ACC112 (cell line): ENCODE data around the gene PSPH.
"Not testable (repeated sequence)": the region's sequence is repeated elsewhere in the genome, so short reads cannot be mapped to it uniquely, and the experiment has no call there.

ENCODE experiments used
- H2AFZ ChIP-seq: fragments of 200-600 bp; sonication (generic); one replicate; pipeline ENCODE4 v1.6.0; 2017; ENCODE audit warnings: antibody characterized with exemption, low read length; ENCODE audit not compliant: unreplicated experiment
- H3K27ac ChIP-seq: fragments of 200-600 bp; sonication (generic); 2 replicates; pipeline ENCODE4 v1.5.1; 2014; ENCODE audit warnings: low read depth, mild to moderate bottlenecking, antibody characterized with exemption, low read length, moderate library complexity
- H3K27me3 ChIP-seq: fragments of 200-600 bp; sonication (generic); 2 replicates; pipeline ENCODE4 v1.6.1; 2014; ENCODE audit warnings: mild to moderate bottlenecking, antibody characterized with exemption, low read length, moderate library complexity, mixed read lengths; ENCODE audit not compliant: insufficient read depth
- H3K36me3 ChIP-seq: fragments of 200-600 bp; sonication (generic); 2 replicates; pipeline ENCODE4 v1.6.1; 2016; ENCODE audit warnings: mild to moderate bottlenecking, antibody characterized with exemption, low read length, moderate library complexity, mixed read lengths; ENCODE audit not compliant: insufficient read depth
- H3K4me1 ChIP-seq: fragments of 200-600 bp; sonication (generic); one replicate; pipeline ENCODE4 v1.6.1; 2016; ENCODE audit warnings: low read length, mixed read lengths; ENCODE audit not compliant: insufficient read depth, unreplicated experiment, control insufficient read depth
- H3K4me3 ChIP-seq: fragments of 200-600 bp; sonication (generic); 2 replicates; pipeline ENCODE4 v1.5.1; 2014; ENCODE audit warnings: mild to moderate bottlenecking, low read depth, low read length
- H3K79me2 ChIP-seq: fragments of 200-600 bp; sonication (generic); one replicate; pipeline ENCODE4 v1.6.0; 2016; ENCODE audit warnings: low read length; ENCODE audit not compliant: control insufficient read depth, unreplicated experiment, insufficient read depth

Gene PSPH

DNA sequence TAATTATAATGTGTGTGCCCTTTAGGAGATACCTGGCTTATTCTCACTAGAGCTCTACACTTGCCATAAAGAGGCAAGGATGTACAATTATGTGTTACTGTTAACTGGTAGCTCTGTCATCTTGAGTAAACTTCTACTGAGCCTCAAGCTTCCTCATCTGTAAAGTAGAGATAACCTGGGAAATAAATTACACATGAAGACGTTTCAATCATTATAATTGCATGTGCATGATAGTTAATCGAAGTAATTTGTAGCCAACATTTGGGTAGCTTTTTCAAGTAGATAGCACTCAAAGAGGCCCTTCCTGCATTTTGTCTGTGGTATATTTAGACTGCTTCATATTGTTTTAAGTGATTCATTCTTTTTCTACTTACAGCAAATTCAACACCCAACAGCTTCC, 2.7 kb upstream of the PSPH start:
- Histone ChIP-seq H3K4me1 (peaks cover 27% of the 10 kb centered on the region), H3K27ac (no peak overlapping the region), H3K36me3 (peaks cover 43% of the 10 kb centered on the region), H3K27me3 (no peaks in the 10 kb centered on the region), H3K4me3 (no peak overlapping the region), H2AFZ (no peak overlapping the region), H3K79me2 (peaks cover 65% of the 10 kb centered on the region)

DNA sequence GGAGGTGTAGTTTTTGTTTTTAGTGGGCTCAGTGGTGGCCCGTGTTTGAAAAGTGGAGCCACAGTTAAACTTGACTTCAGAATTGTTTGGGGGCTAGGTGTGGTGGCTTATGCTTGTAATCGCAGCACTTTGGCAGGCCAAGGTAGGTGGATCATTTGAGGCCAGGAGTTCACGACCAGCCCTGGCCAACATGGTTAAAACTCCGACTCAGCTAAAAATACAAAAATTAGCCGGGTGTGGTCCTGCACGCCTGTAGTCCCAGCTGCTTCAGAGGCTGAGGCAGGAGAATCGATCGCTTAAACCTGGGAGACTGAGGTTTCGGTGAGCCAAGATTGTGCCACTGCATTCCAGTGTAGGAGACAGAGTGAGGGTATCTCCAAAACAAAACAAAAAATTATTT, 2.1 kb upstream of the PSPH start:
- Histone ChIP-seq H3K4me1 (peaks cover 30% of the 10 kb centered on the region), H2AFZ (no peak overlapping the region), H3K36me3 (peaks cover 39% of the 10 kb centered on the region), H3K27ac (peak overlapping the region; percentile 29; the same call in 1 of the 2 replicates), H3K79me2 (peaks cover 71% of the 10 kb centered on the region), H3K4me3 (peak overlapping the region; percentile 93), H3K27me3 (no peaks in the 10 kb centered on the region)

DNA sequence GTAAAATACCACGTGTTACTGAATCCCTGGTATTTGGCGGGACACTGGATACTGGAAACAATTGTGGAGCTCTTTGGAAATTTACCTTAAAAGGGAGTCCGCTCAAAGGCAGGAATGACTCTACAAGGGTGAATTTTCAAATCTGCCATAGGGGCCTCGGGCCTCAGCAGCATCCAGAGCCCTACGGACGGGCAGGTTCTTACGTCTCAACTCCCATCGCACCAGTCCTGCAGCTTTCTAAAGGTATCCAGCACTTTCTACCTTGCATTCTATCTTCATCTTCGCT, 248 bp downstream of the PSPH start:
- Histone ChIP-seq H3K36me3 (peaks cover 28% of the 10 kb centered on the region), H3K79me2 (peaks cover 70% of the 10 kb centered on the region), H3K27me3 (no peaks in the 10 kb centered on the region), H3K4me3 (peak overlapping the region; percentile 93), H3K27ac (peak overlapping the region; percentile 80), H3K4me1 (peaks cover 48% of the 10 kb centered on the region), H2AFZ (peak overlapping the region; percentile 10)

DNA sequence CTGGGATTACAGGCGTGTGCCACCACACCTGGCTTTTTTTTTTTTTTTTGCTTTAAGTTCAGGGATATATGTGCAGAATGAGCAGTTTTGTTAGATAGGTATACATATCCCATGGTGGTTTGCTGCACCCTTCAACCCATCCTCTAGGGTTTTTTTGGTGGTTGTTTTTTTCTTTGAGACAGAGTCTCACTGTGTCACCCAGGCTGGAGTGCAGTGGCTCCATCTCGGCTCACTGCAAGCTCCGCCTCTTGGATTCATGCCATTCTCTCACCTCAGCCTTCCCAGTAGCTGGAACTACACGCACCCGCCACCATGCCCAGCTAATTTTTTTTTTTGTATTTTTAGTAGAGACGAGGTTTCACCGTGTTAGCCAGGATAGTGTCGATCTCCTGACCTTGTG, 2.5 kb downstream of the PSPH start:
- not testable (repeated sequence) for H3K27me3 ChIP-seq, H3K4me3 ChIP-seq, H2AFZ ChIP-seq, H3K36me3 ChIP-seq
- peak overlapping the region; percentile 77 for H3K27ac ChIP-seq
- peaks cover 38% of the 10 kb centered on the region for H3K4me1 ChIP-seq
- peaks cover 59% of the 10 kb centered on the region for H3K79me2 ChIP-seq

DNA sequence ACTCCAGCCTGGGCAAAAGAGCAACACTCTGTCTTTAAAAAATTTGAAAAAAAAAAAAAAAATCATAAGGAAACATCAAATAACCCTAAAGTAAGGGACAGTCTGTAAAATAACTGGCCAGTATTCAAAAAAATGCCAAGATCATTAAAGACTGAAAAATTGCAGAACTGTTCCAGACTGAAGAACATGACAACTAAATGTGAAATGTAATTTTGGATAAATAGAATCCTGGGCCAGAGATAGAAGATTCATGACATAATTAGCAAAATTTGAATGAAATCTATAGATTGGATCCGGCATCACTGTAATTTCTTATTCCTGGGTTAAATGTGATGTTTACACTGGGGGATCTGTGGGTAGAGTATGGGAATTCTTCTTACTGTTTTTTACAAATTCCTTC, 3.0 kb downstream of the PSPH start:
- peaks cover 5% of the 10 kb centered on the region for H3K36me3 ChIP-seq
- no peak overlapping the region for H2AFZ ChIP-seq
- H3K27me3 ChIP-seq, result no peaks in the 10 kb centered on the region
- H3K27ac ChIP-seq, result peak overlapping the region; percentile 77
- no peak overlapping the region for H3K4me3 ChIP-seq
- peaks cover 54% of the 10 kb centered on the region for H3K79me2 ChIP-seq
- peaks cover 32% of the 10 kb centered on the region for H3K4me1 ChIP-seq

DNA sequence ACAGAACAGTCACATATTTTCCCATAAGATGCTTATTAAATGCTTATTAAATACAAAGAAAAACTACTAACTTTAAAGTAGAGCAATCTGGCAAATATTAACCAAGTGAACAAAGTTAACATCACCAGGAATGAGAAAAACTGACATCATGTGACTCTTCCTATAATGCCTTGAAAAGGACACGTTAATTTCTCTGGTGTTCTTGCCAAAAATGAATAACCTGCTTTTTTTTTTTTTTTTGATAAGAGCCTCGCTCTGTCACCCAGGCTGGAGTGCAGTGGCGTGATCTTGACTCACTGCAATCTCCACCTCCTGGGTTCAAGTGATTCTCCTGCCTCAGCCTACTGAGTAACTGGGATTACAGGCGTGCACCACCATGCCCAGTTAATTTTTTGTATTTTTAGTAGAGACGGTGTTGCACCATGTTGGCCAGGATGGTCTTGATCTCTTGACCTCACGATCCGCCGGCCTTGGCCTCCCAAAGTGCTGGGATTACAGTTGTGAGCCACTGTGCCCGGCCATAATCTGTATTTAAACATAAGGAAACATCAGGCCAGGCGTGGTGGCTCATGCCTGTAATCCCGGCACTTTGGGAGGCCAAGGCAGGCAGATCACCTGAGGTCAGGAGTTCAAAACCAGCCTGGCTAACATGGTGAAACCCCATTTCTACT, 3.7 kb downstream of the PSPH start:
- H3K4me3 ChIP-seq, result not testable (repeated sequence)
- H3K27ac ChIP-seq, result peak overlapping the region; percentile 77

DNA sequence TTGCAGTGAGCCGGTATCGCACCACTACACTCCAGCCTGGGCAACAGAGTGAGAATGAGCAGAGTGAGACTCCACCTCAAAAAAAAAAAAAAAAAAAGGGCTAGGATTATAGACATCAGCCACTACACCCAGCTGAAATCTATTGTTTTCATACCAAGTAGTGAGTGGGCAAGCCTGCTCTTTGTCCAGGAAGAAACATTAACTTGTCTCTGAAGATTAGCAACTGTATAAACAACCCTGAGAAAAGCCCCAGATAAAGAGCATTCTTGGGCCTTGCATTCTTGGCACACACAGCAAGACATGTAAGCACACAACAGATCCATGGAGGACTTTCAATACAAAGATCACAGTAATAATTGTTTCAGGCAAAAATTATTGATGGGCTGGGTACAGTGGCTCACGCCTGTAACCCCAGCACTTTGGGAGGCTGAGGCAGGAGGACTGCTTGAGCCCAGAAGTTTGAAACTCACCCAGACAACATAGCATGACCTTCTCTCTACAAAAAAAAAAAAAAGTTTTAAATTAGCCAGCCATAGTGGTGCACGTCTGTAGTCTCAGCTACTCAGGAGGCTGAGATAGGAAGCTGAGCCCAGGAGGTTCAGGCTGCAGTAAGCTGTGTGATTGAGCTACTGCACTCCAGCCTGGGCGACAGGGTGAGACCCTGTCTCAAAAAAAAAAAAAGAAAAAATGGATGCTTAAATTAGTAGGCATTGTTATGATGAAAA, 4.4 kb downstream of the PSPH start:
- Histone ChIP-seq H2AFZ (no peak overlapping the region), H3K4me1 (peaks cover 26% of the 10 kb centered on the region), H3K36me3 (no peaks in the 10 kb centered on the region), H3K4me3 (no peak overlapping the region), H3K79me2 (peaks cover 41% of the 10 kb centered on the region), H3K27me3 (no peaks in the 10 kb centered on the region), H3K27ac (peak overlapping the region; percentile 77)

More for the DNA sequence above, 3.7 kb downstream of the PSPH start:
- peaks cover 26% of the 10 kb centered on the region for H3K4me1 ChIP-seq
- H2AFZ ChIP-seq, H3K36me3 ChIP-seq, H3K27me3 ChIP-seq: not testable (repeated sequence)
- peaks cover 47% of the 10 kb centered on the region for H3K79me2 ChIP-seq

DNA sequence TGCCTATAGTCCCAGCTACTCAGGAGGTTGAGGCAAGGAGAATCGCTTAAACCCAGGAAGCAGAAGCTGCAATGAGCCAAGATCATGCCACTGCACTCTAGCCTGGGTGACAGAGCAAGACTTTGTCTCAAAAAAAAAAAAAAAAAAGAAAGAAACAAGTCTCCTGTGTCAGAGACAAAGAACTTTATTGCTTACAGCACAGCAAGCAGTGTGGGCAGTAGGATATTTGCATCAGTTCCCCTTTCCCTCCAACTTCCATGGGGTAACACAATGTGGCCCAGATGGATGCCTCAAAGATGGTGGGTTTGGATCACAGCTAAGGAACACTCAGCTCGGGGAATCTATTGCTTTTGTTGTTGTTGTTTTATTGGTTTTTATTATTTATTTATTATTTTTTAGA, 5.5 kb downstream of the PSPH start:
- not testable (repeated sequence) for H3K36me3 ChIP-seq
- H3K79me2 ChIP-seq, result peaks cover 33% of the 10 kb centered on the region

DNA sequence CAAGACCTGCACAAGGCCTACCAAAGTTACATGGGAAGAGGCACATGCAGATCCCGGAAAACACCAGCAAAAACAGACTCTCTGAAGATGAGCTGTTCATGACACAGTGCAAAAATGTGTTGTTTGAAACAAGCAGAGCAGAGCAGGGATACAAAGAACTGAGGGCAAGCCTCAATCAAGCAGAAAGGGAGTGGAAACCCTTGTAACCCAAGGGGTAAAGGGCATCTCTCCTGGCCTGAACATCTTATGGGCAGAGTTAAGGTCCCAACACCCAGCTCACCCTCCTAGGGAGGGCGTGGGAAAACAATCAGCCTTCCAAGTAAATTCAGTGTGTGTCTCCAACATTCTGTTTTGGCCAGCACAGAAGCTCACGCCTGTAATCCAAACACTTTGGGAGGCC, 10.5 kb downstream of the PSPH start:
- H3K4me3 ChIP-seq, result no peak overlapping the region
- no peak overlapping the region for H3K27ac ChIP-seq
- H3K36me3 ChIP-seq, result no peaks in the 10 kb centered on the region
- H3K27me3 ChIP-seq, result no peaks in the 10 kb centered on the region
- no peaks in the 10 kb centered on the region for H3K4me1 ChIP-seq
- peaks cover 7% of the 10 kb centered on the region for H3K79me2 ChIP-seq
- no peak overlapping the region for H2AFZ ChIP-seq

More for the DNA sequence above, 5.5 kb downstream of the PSPH start:
- not testable (repeated sequence) for H3K27me3 ChIP-seq, H3K27ac ChIP-seq, H2AFZ ChIP-seq, H3K4me3 ChIP-seq
- peaks cover 26% of the 10 kb centered on the region for H3K4me1 ChIP-seq

DNA sequence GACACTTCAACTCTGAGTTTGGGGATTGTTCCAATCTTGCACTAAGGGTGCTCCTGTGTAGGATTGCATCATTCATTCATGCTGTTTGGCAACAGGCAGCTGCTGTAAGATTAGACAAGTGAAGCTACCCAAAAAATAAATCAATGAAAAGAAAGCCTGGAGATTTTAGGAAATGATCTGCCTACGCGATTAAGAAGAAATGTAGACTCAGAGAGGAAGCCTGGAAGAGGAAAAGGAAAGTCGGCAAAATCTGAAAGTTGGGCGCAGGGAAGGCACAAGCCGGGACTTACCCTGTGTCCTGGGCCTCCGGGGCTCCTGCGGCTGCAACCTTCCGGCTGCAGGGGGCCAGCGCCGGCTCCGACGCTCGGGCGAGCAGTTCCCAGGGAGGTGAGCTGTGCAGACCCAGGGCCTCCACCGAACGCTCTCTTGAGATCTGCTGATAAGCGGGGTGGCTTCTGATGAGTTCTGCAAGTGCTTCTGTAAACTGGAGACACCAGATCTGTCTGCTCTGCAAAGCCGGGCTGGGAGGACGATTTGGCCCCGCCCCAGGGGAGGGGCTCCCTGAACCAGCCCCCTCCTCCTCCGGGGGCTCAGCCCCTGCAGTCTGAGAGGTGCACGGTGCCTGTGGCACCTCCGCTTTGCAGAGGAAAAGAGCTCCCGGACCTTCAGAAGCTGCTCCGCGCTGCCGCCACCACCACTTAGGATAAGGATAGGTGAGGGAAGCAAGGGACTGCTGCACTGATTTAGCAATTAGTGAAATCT, 17.4 kb downstream of the PSPH start:
- no peaks in the 10 kb centered on the region for H3K79me2 ChIP-seq
- H3K4me3 ChIP-seq, result peak overlapping the region; percentile 92
- peak overlapping the region; percentile 38 for H3K27ac ChIP-seq
- H2AFZ ChIP-seq, result peak overlapping the region; percentile 99
- no peaks in the 10 kb centered on the region for H3K4me1 ChIP-seq
- no peaks in the 10 kb centered on the region for H3K36me3 ChIP-seq
- no peaks in the 10 kb centered on the region for H3K27me3 ChIP-seq
